Stimulated activated effector memory CD8-positive, alpha-beta T cell treated with anti-CD3 and anti-CD28 coated beads, Interleukin-12 subunit alpha, Interleukin-12 subunit beta, amount 100 ng/mL, for 72 hours (primary cell): ENCODE measurements around the gene ZYG11A.
"Not testable (repeated sequence)": the region's sequence is repeated elsewhere in the genome, so short reads cannot be mapped to it uniquely, and the experiment has no call there.

Source experiments
- ATAC-seq: fragments of 150-1000 bp; cut with Tn5 transposase; 2 replicates; pipeline ENCODE4 v1.10.0; 2021
- DNase-seq, 2 donors: peaks; one replicate each; pipeline ENCODE4 v3.0.0; 2021 to 2022; ENCODE audit warnings: low spot score in 2 of 2
- H3K27ac Mint-ChIP-seq: one replicate; pipeline ENCODE4 v1.8.0; 2022; ENCODE audit warnings: mild to moderate bottlenecking, mixed read lengths
- H3K36me3 Mint-ChIP-seq: one replicate; pipeline ENCODE4 v1.8.0; 2022; ENCODE audit warnings: mild to moderate bottlenecking, mixed read lengths
- H3K4me1 Mint-ChIP-seq: one replicate; pipeline ENCODE4 v1.8.0; 2022; ENCODE audit warnings: mixed read lengths
- H3K4me3 Mint-ChIP-seq: one replicate; pipeline ENCODE4 v1.8.0; 2022; ENCODE audit warnings: mild to moderate bottlenecking, mixed read lengths
- H3K9me3 Mint-ChIP-seq: one replicate; pipeline ENCODE4 v1.8.0; 2022; ENCODE audit warnings: mixed read lengths

Gene ZYG11A

GRCh38 chr1:52842643-52843310, at the start of gene ZYG11A:
Gene ZYG11A, plus strand, starts transcription at chr1:52842760. Its CDS starts 124 bp downstream, at chr1:52842884.
- H3K36me3 Mint-ChIP-seq, result no peaks in the 10 kb centered on the region
- no peaks in the 10 kb centered on the region for H3K4me1 Mint-ChIP-seq
- no peak within 1 kb of the TSS for H3K27ac Mint-ChIP-seq
- H3K4me3 Mint-ChIP-seq, result peak within 1 kb of the TSS; percentile 66
- ATAC-seq (peak; percentile 97), DNase-seq (peak; percentile 66 to 79)
- no peaks in the 10 kb centered on the region for H3K9me3 Mint-ChIP-seq

DNA sequence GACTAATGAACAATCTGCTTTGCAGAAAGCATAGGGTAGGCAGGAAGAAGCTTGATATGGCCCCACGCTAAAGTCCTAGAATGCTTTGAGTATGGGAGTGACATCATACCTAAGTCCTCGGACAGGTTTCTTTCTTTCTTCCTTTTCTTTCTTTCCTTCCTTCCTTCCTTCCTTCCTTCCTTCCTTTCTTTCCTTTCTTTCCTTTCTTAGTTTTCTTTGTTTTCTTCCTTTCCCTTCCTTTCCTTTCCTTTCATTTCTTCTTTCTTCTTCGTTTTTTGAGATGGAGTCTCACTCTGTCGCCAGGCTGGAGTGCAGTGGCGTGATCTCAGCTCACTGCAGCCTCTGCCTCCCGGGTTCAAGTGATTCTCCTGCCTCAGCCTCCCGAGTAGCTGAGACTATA, 48.8 kb upstream of the ZYG11A start:
- not testable (repeated sequence) for H3K27ac Mint-ChIP-seq
- H3K36me3 Mint-ChIP-seq, result peaks cover 42% of the 10 kb centered on the region

GRCh38 chr1:52795464-52795863, 47.1 kb upstream of the ZYG11A start:
- Mint-ChIP-seq H3K4me1 (no peaks in the 10 kb centered on the region), H3K27ac (no peak overlapping the region), H3K4me3 (no peak overlapping the region), H3K36me3 (peaks cover 49% of the 10 kb centered on the region), H3K9me3 (no peaks in the 10 kb centered on the region)
- no peak for DNase-seq
- no peak for ATAC-seq

More for the DNA sequence above, 48.8 kb upstream of the ZYG11A start:
- H3K9me3 Mint-ChIP-seq, ATAC-seq, H3K4me1 Mint-ChIP-seq, DNase-seq, H3K4me3 Mint-ChIP-seq: not testable (repeated sequence)

DNA sequence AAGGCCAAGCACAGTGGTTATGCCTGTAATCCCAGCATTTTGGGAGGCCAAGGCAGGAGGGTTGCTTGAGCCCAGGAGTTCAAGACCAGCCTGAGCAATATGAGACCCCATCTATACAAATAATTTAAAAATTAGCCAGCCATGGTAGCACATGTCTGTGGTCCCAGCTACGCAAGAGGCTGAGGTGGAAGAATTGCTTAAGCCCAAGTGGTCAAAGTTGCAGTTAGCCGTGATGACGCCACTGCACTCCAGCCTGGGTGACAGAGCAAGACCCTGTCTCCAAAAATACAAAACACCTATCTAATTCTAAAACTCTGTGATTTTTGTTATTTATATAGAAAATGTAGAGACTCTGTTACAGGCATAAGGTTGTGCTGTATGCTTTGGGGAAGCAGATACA, 44.2 kb upstream of the ZYG11A start:
- no peak for ATAC-seq
- H3K9me3 Mint-ChIP-seq, result no peaks in the 10 kb centered on the region

DNA sequence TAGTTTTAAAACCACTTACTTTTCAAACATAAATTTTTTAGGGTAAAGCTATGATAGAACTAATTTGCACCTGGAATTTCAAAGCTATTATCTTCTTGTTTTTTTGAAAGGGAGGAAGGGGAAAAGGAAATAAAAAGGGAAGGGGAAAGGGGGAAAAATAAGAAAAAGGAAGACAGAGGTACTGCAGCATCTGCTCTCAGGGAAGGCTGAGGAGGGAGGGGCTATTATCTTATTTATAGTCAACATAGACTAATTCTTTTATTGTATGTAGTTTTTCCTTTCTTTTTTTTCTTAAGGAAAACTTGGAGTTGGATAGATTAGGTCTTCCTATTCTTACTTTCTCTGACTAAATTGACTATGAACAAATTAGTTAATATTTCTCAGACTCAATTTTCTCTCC, 41.5 kb upstream of the ZYG11A start:
- Mint-ChIP-seq H3K4me3 (no peak overlapping the region), H3K36me3 (peaks cover 37% of the 10 kb centered on the region), H3K27ac (no peak overlapping the region), H3K4me1 (no peaks in the 10 kb centered on the region), H3K9me3 (no peaks in the 10 kb centered on the region)
- DNase-seq (no peak), ATAC-seq (no peak)

More for the DNA sequence above, 44.2 kb upstream of the ZYG11A start:
- Mint-ChIP-seq H3K27ac (no peak overlapping the region), H3K36me3 (peaks cover 50% of the 10 kb centered on the region), H3K4me1 (no peaks in the 10 kb centered on the region), H3K4me3 (no peak overlapping the region)
- DNase-seq, result no peak

- DNase-seq, H3K4me1 Mint-ChIP-seq, H3K9me3 Mint-ChIP-seq, ATAC-seq, H3K27ac Mint-ChIP-seq, H3K4me3 Mint-ChIP-seq: not testable (repeated sequence)
- H3K36me3 Mint-ChIP-seq, result peaks cover 21% of the 10 kb centered on the region
Measured at GRCh38 chr1:52804083-52804482, 38.5 kb upstream of the ZYG11A start.

DNA sequence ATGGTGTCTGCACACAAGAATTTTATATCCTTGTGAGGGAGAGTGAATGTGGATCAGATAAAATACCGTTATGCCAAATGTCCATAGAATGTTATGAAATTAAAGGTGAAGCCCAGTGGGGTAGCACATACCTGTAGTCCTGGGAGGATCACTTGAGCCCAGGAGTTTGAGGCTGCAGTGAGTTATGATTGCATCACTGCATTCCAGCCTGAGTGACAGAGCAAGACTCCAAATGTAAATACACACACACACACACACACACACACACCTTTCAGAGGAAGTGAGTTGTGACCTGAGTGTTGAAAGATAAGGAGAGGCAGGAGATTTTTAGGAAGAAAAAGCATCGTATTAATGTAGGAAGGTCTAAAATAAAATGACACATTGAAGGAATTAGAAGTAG, 28.1 kb upstream of the ZYG11A start:
- peaks cover 44% of the 10 kb centered on the region for H3K36me3 Mint-ChIP-seq
- no peaks in the 10 kb centered on the region for H3K4me1 Mint-ChIP-seq
- no peak for ATAC-seq
- no peaks in the 10 kb centered on the region for H3K9me3 Mint-ChIP-seq
- no peak for DNase-seq
- no peak overlapping the region for H3K27ac Mint-ChIP-seq
- H3K4me3 Mint-ChIP-seq, result no peak overlapping the region

DNA sequence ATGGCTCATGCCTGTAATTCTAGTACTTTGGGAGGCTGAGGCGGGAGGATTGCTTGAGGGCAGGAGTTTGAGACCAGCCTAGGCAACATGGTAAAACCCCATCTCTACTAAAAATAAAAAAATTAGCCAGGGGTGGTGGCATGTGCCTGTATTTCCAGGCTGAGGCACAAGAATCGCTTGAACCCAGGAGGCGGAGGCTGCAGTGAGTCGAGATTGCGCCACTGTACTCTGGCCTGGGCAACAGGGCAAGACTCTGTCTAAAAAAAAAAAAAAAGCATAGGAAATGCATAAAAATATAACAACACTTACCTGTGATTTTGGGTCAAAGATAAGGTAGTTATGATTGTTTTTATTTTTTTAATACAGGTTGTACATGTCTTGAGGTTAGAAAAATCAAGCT, 21.7 kb upstream of the ZYG11A start:
- not testable (repeated sequence) for ATAC-seq, DNase-seq, H3K4me3 Mint-ChIP-seq, H3K4me1 Mint-ChIP-seq, H3K9me3 Mint-ChIP-seq, H3K27ac Mint-ChIP-seq
- peaks cover 55% of the 10 kb centered on the region for H3K36me3 Mint-ChIP-seq

DNA sequence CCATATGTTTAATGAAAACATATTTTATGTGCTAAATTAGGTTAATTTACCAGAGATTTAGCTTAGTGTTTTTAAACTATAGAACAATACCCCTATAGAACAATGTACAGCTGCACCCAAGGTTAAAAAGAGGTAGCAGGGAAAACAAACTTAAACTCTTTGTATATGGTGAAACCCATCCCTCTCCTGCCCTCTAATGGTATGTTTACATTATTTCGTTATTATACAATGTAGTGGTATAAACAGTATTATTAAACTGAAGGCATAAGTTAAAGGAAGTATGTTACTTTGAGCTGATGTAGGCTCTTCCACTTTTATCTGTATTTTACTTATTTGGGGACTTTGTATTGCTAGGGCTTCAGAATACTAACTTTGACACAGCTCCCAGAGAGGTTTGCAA, 16.7 kb upstream of the ZYG11A start:
- Mint-ChIP-seq H3K4me3 (no peak overlapping the region), H3K9me3 (no peaks in the 10 kb centered on the region), H3K36me3 (peaks cover 13% of the 10 kb centered on the region), H3K27ac (no peak overlapping the region), H3K4me1 (no peaks in the 10 kb centered on the region)
- DNase-seq, result no peak
- no peak for ATAC-seq

- DNase-seq, result no peak
- ATAC-seq, result no peak
- Mint-ChIP-seq H3K4me3 (no peak overlapping the region), H3K27ac (no peak overlapping the region), H3K9me3 (no peaks in the 10 kb centered on the region), H3K36me3 (no peaks in the 10 kb centered on the region), H3K4me1 (no peaks in the 10 kb centered on the region)
Measured at GRCh38 chr1:52834798-52835197, 7.8 kb upstream of the ZYG11A start.

- no peak overlapping the region for H3K27ac Mint-ChIP-seq
- no peaks in the 10 kb centered on the region for H3K9me3 Mint-ChIP-seq
- H3K36me3 Mint-ChIP-seq, result no peaks in the 10 kb centered on the region
- DNase-seq (no peak), ATAC-seq (no peak)
- no peak overlapping the region for H3K4me3 Mint-ChIP-seq
- no peaks in the 10 kb centered on the region for H3K4me1 Mint-ChIP-seq
Measured at GRCh38 chr1:52836035-52836434, 6.5 kb upstream of the ZYG11A start.

- not testable (repeated sequence) for ATAC-seq, H3K9me3 Mint-ChIP-seq, H3K4me1 Mint-ChIP-seq
Measured at GRCh38 chr1:52839175-52839574, 3.4 kb upstream of the ZYG11A start.

GRCh38 chr1:52845119-52845518, 2.6 kb downstream of the ZYG11A start:
- H3K4me3 Mint-ChIP-seq, DNase-seq, ATAC-seq, H3K4me1 Mint-ChIP-seq, H3K36me3 Mint-ChIP-seq, H3K9me3 Mint-ChIP-seq, H3K27ac Mint-ChIP-seq: not testable (repeated sequence)

More at GRCh38 chr1:52839175-52839574, 3.4 kb upstream of the ZYG11A start:
- DNase-seq, H3K4me3 Mint-ChIP-seq, H3K27ac Mint-ChIP-seq, H3K36me3 Mint-ChIP-seq: not testable (repeated sequence)

- Mint-ChIP-seq H3K4me3 (no peak overlapping the region), H3K36me3 (no peaks in the 10 kb centered on the region), H3K4me1 (no peaks in the 10 kb centered on the region), H3K27ac (no peak overlapping the region), H3K9me3 (no peaks in the 10 kb centered on the region)
- DNase-seq, result no peak
- no peak for ATAC-seq
Measured at GRCh38 chr1:52848423-52848822, 5.9 kb downstream of the ZYG11A start.

- H3K27ac Mint-ChIP-seq, result no peak overlapping the region
- ATAC-seq, result no peak
Measured at GRCh38 chr1:52850951-52851350, 8.4 kb downstream of the ZYG11A start.

GRCh38 chr1:52852854-52853253, 10.3 kb downstream of the ZYG11A start:
- DNase-seq (no peak), ATAC-seq (no peak)
- no peaks in the 10 kb centered on the region for H3K36me3 Mint-ChIP-seq
- H3K4me1 Mint-ChIP-seq, result no peaks in the 10 kb centered on the region
- no peaks in the 10 kb centered on the region for H3K9me3 Mint-ChIP-seq
- H3K4me3 Mint-ChIP-seq, result no peak overlapping the region
- H3K27ac Mint-ChIP-seq, result no peak overlapping the region

More at GRCh38 chr1:52850951-52851350, 8.4 kb downstream of the ZYG11A start:
- H3K4me3 Mint-ChIP-seq, result no peak overlapping the region
- DNase-seq, result no peak
- no peaks in the 10 kb centered on the region for H3K4me1 Mint-ChIP-seq
- H3K9me3 Mint-ChIP-seq, result no peaks in the 10 kb centered on the region
- H3K36me3 Mint-ChIP-seq, result no peaks in the 10 kb centered on the region
